CD14-positive monocyte (primary cell): Measurements from ENCODE around the gene CDKAL1. TPM values are rescaled to one million over a fixed set of nuclear protein-coding genes. Genes with fewer than 3 reads are reported as not detected.
"Not testable (repeated sequence)": the region's sequence is repeated elsewhere in the genome, so short reads cannot be mapped to it uniquely, and the experiment has no call there.

Experiments used
- DNase-seq, 3 donors: peaks; one replicate each; pipeline ENCODE4 v3.0.0-alpha.2; 2011 to 2022
- H2AFZ ChIP-seq: 2 replicates; pipeline ENCODE4 v1.6.0; 2012; ENCODE audit warnings: mild to moderate bottlenecking, low read depth, low read length, inconsistent platforms; ENCODE audit not compliant: insufficient read depth, poor library complexity, severe bottlenecking
- H3K27ac ChIP-seq, 2 donors: 1 replicate in 1 of 2; 2 replicates in 1 of 2; pipeline ENCODE4 v1.5.1; 2012 to 2013; ENCODE audit warnings: low read length in 2 of 2, control low read depth in 1 of 2, inconsistent platforms in 1 of 2, low read depth in 1 of 2, mild to moderate bottlenecking in 1 of 2
- H3K27me3 ChIP-seq, 2 donors: one replicate each; pipeline versions ENCODE4 v1.6.0 to v1.6.1; 2011 to 2013; ENCODE audit warnings: low read length in 2 of 2; ENCODE audit not compliant: control insufficient read depth in 2 of 2, insufficient read depth in 2 of 2
- H3K36me3 ChIP-seq, 2 donors: replicated peaks in 1 of 2; 1 replicate in 1 of 2; 2 replicates in 1 of 2; pipeline versions ENCODE4 v1.5.1 to v1.6.1; 2012 to 2013; ENCODE audit warnings: low read length in 2 of 2, control low read depth in 1 of 2, inconsistent platforms in 1 of 2, mild to moderate bottlenecking in 1 of 2; ENCODE audit not compliant: insufficient read depth in 2 of 2, control insufficient read depth in 1 of 2
- H3K4me1 ChIP-seq, 2 donors: 1 replicate in 1 of 2; 2 replicates in 1 of 2; pipeline versions ENCODE4 v1.5.1 to v1.6.1; 2012 to 2013; ENCODE audit warnings: low read length in 2 of 2, control low read depth in 1 of 2, inconsistent platforms in 1 of 2, mild to moderate bottlenecking in 1 of 2, moderate library complexity in 1 of 2; ENCODE audit not compliant: insufficient read depth in 2 of 2, control insufficient read depth in 1 of 2
- H3K4me2 ChIP-seq: replicated peaks from 2 replicates; pipeline ENCODE3; 2012; ENCODE audit warnings: low read length, moderate library complexity, mild to moderate bottlenecking; ENCODE audit not compliant: poor library complexity, severe bottlenecking; ENCODE audit errors: extremely low read depth
- H3K4me3 ChIP-seq, 3 experiments: fragments of 200-600 bp in 1 of 3; sonication (generic) in 1 of 3; replicated peaks in 1 of 3; 1 replicate in 2 of 3; 2 replicates in 1 of 3; pipeline ENCODE4 v1.5.1; 2011 to 2013; ENCODE audit warnings: low read length in 3 of 3, mild to moderate bottlenecking in 3 of 3, control low read depth in 2 of 3, low read depth in 2 of 3, inconsistent platforms in 1 of 3, moderate library complexity in 1 of 3
- H3K79me2 ChIP-seq: 2 replicates; pipeline ENCODE4 v1.6.0; 2012; ENCODE audit warnings: mild to moderate bottlenecking, control low read depth, inconsistent platforms, low read length, moderate library complexity; ENCODE audit not compliant: insufficient read depth
- H3K9ac ChIP-seq: 2 replicates; pipeline ENCODE4 v1.6.0; 2017; ENCODE audit warnings: low read length, mild to moderate bottlenecking; ENCODE audit not compliant: insufficient read depth, poor library complexity, severe bottlenecking
- H3K9me3 ChIP-seq, 2 donors: replicated peaks in 1 of 2; 1 replicate in 1 of 2; 2 replicates in 1 of 2; pipeline versions ENCODE4 v1.5.1 to v1.6.1; 2012 to 2013; ENCODE audit warnings: low read length in 2 of 2, control low read depth in 1 of 2; ENCODE audit not compliant: control insufficient read depth in 1 of 2, insufficient read depth in 1 of 2
- H4K20me1 ChIP-seq: 2 replicates; pipeline ENCODE4 v1.6.0; 2012; ENCODE audit warnings: mild to moderate bottlenecking, low read length, control low read depth, moderate library complexity; ENCODE audit not compliant: insufficient read depth
- H3K27ac Mint-ChIP-seq, 7 donors: one replicate each; pipeline ENCODE4 v1.8.0; 2020; ENCODE audit warnings: mild to moderate bottlenecking in 7 of 7, mixed read lengths in 7 of 7, moderate library complexity in 6 of 7, inconsistent platforms in 2 of 7
- H3K27me3 Mint-ChIP-seq, 3 donors: one replicate each; pipeline ENCODE4 v1.8.0; 2021 to 2022; ENCODE audit warnings: low read depth in 3 of 3, mild to moderate bottlenecking in 3 of 3, mixed read lengths in 3 of 3, moderate library complexity in 3 of 3, inconsistent platforms in 1 of 3
- H3K36me3 Mint-ChIP-seq, 2 donors: one replicate each; pipeline ENCODE4 v1.8.0; 2020; ENCODE audit warnings: mixed read lengths in 2 of 2, inconsistent platforms in 1 of 2, mild to moderate bottlenecking in 1 of 2
- H3K4me1 Mint-ChIP-seq: one replicate; pipeline ENCODE4 v1.8.0; 2020; ENCODE audit warnings: mild to moderate bottlenecking, mixed read lengths
- H3K4me3 Mint-ChIP-seq, 2 donors: one replicate each; pipeline ENCODE4 v1.8.0; 2020; ENCODE audit warnings: mild to moderate bottlenecking in 2 of 2, mixed read lengths in 2 of 2, moderate library complexity in 1 of 2
- H3K9me3 Mint-ChIP-seq, 7 donors: one replicate each; pipeline ENCODE4 v1.8.0; 2020 to 2022; ENCODE audit warnings: mixed read lengths in 7 of 7, mild to moderate bottlenecking in 6 of 7, moderate library complexity in 6 of 7, inconsistent platforms in 2 of 7
- WGBS: methylation state at CpG from one replicate; pipeline ENCODE4 v1.1.5; 2013; ENCODE audit warnings: missing lambda C conversion rate; ENCODE audit not compliant: insufficient coverage; 5-methylcytosine and 5-hydroxymethylcytosine counted together
- intact Hi-C, 2 donors: fragments of 100-400 bp; cut with micrococcal nuclease; formaldehyde crosslinking; loops; one replicate each; pipeline versions ENCODE4 v1.15.0 to v1.15.1; 2023
- polyA plus RNA-seq, 3 donors: library from polyadenylated mRNA; depleted of rRNA in 1 of 3; unstranded in 2 of 3; stranded (reverse) in 1 of 3; fragments of 300-500 nt in 2 of 3; fragments of >200 nt in 1 of 3; fragmentation: Illumina TruSeq in 2 of 3; gene quantifications; 1 replicate in 2 of 3; 2 replicates in 1 of 3; pipeline ENCODE4 v1.2.3, GENCODE V29; 2012 to 2021
- TF ChIP-seq, protein P1 (sequence below): fragments of 200-600 bp; IDR thresholded peaks from one replicate; pipeline ENCODE4 v1.8.0; 2022; ENCODE audit warnings: antibody characterized with exemption, mild to moderate bottlenecking

Gene CDKAL1
- polyA plus RNA-seq, 3 donors: 3.2 to 12.4 (median 8.3) TPM

DNA sequence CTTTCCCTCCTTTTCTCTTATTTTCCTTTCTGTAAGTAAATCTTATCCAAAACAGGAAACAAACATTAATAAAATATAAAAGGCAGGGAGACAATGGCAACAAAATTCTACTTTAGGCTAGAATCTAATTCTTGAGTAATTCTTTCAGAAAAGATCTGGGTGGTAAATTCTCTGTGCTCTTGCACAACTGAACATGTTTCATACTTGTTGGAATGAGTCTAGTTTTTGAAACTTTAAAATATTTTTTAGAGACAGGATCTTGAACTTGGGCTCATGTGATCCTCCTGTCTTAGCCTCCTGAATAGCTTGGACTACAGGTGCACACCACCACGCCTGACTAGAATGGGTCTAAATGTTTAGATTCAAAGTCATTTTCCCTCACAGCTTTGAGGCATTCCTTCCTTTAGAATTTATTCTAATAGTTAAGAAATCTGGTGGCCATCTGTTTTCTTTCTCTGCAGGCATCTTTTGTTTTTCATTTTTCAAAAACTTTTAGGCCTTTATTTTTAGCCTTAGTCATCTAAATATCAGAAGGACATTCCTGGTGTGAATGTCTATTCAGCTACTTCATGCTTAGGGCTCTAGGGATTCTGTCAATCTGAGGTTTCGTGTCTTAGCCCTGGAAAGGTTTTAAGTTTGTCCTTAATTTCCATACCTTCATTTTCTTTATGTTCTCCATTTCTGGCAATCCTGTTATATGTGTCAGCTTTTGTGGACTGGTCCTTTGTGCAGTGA, 76.5 kb downstream of the CDKAL1 start:
- TF ChIP-seq, protein P1, sequence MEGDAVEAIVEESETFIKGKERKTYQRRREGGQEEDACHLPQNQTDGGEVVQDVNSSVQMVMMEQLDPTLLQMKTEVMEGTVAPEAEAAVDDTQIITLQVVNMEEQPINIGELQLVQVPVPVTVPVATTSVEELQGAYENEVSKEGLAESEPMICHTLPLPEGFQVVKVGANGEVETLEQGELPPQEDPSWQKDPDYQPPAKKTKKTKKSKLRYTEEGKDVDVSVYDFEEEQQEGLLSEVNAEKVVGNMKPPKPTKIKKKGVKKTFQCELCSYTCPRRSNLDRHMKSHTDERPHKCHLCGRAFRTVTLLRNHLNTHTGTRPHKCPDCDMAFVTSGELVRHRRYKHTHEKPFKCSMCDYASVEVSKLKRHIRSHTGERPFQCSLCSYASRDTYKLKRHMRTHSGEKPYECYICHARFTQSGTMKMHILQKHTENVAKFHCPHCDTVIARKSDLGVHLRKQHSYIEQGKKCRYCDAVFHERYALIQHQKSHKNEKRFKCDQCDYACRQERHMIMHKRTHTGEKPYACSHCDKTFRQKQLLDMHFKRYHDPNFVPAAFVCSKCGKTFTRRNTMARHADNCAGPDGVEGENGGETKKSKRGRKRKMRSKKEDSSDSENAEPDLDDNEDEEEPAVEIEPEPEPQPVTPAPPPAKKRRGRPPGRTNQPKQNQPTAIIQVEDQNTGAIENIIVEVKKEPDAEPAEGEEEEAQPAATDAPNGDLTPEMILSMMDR: no peak
- Mint-ChIP-seq H3K4me1 (no peaks in the 10 kb centered on the region), H3K27me3 (peaks cover 0 to 1% (median 0%) of the 10 kb centered on the region in 3 donors), H3K4me3 (no peak overlapping the region), H3K36me3 (peaks cover 3 to 11% of the 10 kb centered on the region in 2 donors), H3K27ac (no peak overlapping the region), H3K9me3 (peaks cover 0 to 6% (median 2%) of the 10 kb centered on the region in 7 donors)
- Histone ChIP-seq H3K9me3 (no peaks in the 10 kb centered on the region), H3K4me3 (no peak overlapping the region), H2AFZ (no peak overlapping the region), H3K27ac (no peak overlapping the region), H3K4me2 (no peak overlapping the region), H3K79me2 (no peaks in the 10 kb centered on the region), H3K4me1 (no peaks in the 10 kb centered on the region), H3K36me3 (no peaks in the 10 kb centered on the region), H4K20me1 (no peaks in the 10 kb centered on the region), H3K9ac (no peak overlapping the region), H3K27me3 (no peaks in the 10 kb centered on the region)
- DNase-seq: no peak
- intact Hi-C loops: no loop called here
- no CpG with 5 or more reads among the region's 2 CpGs for WGBS

GRCh38 chr6:20617537-20617936, 83.3 kb downstream of the CDKAL1 start:
- H3K4me3 Mint-ChIP-seq: not testable (repeated sequence)

More at GRCh38 chr6:20617537-20617936, 83.3 kb downstream of the CDKAL1 start:
- H3K79me2 ChIP-seq, H3K27ac Mint-ChIP-seq, H2AFZ ChIP-seq, DNase-seq, H3K27ac ChIP-seq, H3K4me1 Mint-ChIP-seq, H3K9me3 Mint-ChIP-seq, H3K9me3 ChIP-seq, H4K20me1 ChIP-seq, intact Hi-C loops, H3K27me3 Mint-ChIP-seq, H3K4me2 ChIP-seq, H3K4me3 ChIP-seq, H3K4me1 ChIP-seq, H3K27me3 ChIP-seq, H3K9ac ChIP-seq, H3K36me3 ChIP-seq: not testable (repeated sequence)
- no CpG with 5 or more reads among the region's 3 CpGs for WGBS
- peaks cover 6 to 16% of the 10 kb centered on the region in 2 donors for H3K36me3 Mint-ChIP-seq
